GM19193 (cell line): ENCODE data around the gene SLC13A3.
A peak's percentile ranks its signal among the peaks of the same experiment; 100 is the strongest.

Experiments used
- POLR2A ChIP-seq: IDR thresholded peaks from 4 replicates; pipeline ENCODE4 v1.6.1; 2011; ENCODE audit not compliant: insufficient read depth, insufficient read length; ENCODE audit errors: extremely low read depth

The SLC13A3 gene, protein sequence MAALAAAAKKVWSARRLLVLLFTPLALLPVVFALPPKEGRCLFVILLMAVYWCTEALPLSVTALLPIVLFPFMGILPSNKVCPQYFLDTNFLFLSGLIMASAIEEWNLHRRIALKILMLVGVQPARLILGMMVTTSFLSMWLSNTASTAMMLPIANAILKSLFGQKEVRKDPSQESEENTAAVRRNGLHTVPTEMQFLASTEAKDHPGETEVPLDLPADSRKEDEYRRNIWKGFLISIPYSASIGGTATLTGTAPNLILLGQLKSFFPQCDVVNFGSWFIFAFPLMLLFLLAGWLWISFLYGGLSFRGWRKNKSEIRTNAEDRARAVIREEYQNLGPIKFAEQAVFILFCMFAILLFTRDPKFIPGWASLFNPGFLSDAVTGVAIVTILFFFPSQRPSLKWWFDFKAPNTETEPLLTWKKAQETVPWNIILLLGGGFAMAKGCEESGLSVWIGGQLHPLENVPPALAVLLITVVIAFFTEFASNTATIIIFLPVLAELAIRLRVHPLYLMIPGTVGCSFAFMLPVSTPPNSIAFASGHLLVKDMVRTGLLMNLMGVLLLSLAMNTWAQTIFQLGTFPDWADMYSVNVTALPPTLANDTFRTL

GRCh38 chr20:46651091-46651962 is at the start of gene SLC13A3:
SLC13A3 (minus strand) TSS chr20:46651459; CDS start chr20:46651421, 38 bp downstream.
- no peak for TF ChIP-seq POLR2A

DNA sequence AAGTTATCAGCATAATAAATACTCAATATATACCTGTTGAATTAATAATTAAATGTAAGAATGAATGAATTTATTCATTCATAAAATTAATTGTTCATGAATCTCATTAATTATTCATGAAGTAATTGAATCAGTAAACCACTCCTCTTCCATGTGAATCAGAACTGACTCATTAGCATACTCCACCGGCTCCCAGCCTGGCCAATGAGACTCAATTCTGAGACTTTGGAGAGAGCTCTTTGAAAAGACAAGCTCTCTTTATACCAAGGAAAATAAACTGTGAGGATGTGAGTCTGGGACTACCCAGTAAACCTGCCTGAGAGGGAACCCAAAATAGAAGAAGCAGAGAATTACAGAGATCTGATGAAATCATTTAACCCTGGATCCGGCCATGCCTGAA is 49.8 kb upstream of the SLC13A3 start:
- no peak for TF ChIP-seq POLR2A

- no peak for TF ChIP-seq POLR2A
These were observed 49.2 kb upstream of the SLC13A3 start for GRCh38 chr20:46700481-46700880.

GRCh38 chr20:46699651-46700359 is 48.5 kb upstream of the SLC13A3 start:
- TF ChIP-seq POLR2A = no peak

- no peak for TF ChIP-seq POLR2A
These were observed 47.5 kb upstream of the SLC13A3 start for GRCh38 chr20:46698788-46699187.

DNA sequence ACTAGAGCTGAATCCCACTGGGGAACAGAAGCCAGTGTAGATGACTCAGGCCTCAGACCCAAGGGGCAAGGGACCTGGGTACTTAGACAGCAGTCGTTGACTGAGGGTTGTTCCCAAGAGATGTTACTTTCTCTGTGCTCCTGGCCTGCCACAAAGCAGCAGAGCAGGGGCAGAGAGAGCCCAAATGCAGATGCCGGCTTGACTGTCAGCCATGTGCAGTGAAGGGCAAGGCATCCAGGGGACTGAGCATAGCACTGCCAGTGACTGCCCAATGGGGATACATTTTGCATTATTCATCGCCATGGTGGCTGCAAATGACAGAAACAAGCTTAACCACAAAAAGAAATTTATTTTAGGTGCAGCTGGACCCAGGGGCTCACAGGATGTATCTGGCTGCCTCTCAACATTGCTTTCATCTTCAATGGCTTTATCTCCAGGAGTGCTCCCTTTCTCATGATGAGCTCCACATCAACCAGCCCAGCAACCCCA is 45.6 kb upstream of the SLC13A3 start:
- no peak for TF ChIP-seq POLR2A

- no peak for TF ChIP-seq POLR2A
These were observed 44.6 kb upstream of the SLC13A3 start for GRCh38 chr20:46695892-46696291.

GRCh38 chr20:46694484-46694883 is 43.2 kb upstream of the SLC13A3 start:
- no peak for TF ChIP-seq POLR2A

DNA sequence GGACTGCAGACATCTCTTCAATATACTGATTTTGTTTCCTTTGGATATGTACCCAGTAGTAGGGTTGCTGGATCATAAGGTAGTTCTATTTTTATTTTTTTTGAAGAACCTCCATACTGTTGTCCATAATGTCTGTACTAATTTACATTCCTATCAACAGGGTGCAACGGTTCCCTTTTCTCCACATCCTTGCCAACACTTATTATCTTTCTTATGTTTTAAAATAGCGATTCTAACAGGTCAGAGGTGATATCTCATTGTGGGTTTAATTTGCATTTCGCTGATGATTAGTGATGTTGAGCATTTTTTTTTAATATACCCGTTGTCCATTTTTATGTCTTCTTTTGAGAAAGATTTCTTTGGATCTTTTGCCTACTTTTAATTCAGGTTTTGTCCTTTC is 39.9 kb upstream of the SLC13A3 start:
- TF ChIP-seq POLR2A = no peak

DNA sequence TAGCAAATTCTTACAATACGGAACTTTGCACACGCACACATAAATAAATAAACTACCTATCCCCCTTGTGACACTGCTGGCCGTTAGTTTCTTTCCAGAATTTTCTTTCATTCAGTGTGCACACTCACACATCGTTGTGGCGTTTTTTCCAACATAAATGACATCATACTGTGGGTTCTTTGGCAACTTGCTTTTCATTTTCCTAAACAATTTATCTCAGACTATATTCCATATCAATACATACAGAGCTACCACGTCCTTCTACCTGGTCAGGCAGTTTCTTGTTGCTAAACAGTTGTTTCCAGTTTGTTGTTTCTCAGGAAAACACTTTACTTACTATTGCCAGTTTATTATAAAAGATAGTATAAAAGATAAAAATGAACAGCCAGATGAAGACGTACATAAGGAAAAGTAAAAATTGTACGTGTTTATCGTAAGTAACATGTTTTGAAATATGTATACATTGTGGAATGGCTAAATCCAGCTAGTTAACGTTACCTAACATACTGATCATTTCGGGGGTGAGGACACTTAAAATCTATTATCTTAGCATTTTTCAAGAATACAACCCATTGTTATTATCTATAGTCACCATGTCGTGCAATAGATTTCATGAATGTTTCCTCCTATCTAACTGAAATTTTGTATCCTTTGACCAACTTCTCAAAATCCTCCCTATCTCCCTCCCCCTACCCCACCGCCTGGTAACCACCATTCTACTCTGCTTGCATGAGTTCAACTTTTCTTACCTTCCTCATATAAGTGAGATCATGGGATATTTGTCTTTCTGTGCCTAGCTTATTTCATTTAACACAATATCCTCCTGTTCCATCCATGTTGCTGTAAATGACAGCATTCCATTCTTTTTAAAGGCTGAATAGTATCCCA is 39.2 kb upstream of the SLC13A3 start:
- TF ChIP-seq POLR2A = no peak

- no peak for TF ChIP-seq POLR2A
These were observed 38.5 kb upstream of the SLC13A3 start for GRCh38 chr20:46689754-46690085.

GRCh38 chr20:46689082-46689753 is 38.0 kb upstream of the SLC13A3 start, which contains the start of gene TP53RK:
TP53RK (minus strand) TSS chr20:46689444; CDS start chr20:46689414, 30 bp downstream.
- peak; percentile 84 for TF ChIP-seq POLR2A
